ENCODE data around the gene ASPA.
"Not testable (repeated sequence)": the region's sequence is repeated elsewhere in the genome, so short reads cannot be mapped to it uniquely, and the experiment has no call there.

ASPA gene

DNA sequence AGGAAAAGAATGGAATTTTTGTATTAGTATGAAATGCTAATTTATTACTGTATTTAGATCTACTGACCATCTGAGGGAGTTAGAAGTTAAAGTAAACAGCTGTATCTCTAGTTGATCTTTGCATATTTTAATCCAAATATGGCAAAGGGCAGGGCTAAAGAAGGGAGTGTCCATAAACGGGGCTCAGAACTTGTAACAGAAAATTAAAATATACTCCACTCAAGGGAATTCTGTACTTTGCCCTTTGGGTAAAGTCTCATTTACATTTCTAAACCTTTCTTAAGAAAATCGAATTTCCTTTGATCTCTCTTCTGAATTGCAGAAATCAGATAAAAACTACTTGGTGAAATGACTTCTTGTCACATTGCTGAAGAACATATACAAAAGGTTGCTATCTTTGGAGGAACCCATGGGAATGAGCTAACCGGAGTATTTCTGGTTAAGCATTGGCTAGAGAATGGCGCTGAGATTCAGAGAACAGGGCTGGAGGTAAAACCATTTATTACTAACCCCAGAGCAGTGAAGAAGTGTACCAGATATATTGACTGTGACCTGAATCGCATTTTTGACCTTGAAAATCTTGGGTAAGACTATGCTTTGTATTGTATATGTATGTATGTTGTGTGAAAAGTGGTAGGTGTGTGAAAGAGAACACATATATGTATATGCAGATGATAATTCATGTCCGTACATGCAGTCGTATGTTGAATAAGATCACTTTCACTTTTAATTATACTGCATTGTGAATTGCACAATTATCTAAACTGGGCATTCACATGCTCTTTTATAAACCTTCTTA is at the start of gene ASPA:
Gene ASPA (plus strand): TSS at position 186 of the 799 bp plus-strand sequence. CDS start 163 bp downstream, at position 349.
- no peak for DNase-seq

DNA sequence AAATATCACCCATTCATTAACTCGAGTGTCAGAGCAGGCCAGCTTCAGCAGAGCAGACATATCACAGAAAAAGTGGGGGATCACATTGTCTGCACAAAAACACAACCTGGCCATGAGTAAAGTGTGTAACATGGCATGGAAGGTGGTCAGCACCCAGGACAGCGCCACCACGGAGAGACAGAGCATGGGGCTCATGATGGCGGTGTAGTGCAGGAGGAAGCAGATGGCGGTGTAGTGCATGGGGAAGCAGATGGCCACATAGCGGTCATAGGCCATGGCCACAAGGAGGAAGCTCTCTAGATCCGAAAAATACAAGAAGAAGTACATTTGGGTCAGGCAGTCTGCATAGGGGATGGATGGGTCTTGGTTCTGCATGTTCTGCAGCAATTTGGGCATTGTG is 42.6 kb upstream of the ASPA start:
- not testable (repeated sequence) for DNase-seq

DNA sequence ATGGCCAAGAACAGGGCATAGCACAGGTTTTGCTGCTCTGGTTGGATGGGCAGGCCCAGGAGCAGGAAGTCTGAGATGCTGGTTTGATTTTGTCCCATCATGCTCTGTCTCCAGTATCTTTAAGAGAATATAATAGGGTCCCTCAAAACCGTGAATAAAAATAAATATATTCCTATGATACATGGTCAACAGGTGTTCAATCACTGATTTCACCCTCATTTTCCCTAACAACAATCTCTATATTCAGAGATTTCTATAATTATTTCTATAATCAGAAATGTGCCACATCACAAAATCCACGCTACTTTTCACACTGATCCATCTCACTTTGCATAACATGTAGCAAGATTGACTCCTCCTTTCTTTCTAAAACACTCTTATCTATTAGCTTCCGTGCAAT is 42.1 kb upstream of the ASPA start, which contains the start of gene OR1E2:
Gene OR1E2 (minus strand): TSS at position 101 of the 400 bp plus-strand sequence. CDS start 0 bp downstream, at position 101.
- DNase-seq = no peak

DNA sequence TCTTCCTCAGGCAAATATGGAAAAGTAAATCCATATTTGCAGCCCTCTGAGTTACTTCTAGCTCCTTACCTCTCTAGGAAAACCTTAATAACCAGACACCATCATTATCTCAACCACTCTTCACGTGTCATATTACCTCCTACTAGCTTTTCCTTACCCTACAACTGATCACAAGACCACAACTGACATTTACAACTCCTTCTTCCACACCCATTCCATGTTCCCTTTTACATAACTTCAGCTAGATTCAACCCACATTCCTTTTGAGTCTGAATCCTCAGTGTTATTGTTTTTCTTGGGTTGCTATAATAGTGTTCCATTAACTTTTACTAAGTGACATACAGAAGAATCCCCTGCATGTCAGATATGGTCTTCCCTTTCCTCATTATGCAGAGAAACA is 37.4 kb upstream of the ASPA start:
- DNase-seq = no peak

DNA sequence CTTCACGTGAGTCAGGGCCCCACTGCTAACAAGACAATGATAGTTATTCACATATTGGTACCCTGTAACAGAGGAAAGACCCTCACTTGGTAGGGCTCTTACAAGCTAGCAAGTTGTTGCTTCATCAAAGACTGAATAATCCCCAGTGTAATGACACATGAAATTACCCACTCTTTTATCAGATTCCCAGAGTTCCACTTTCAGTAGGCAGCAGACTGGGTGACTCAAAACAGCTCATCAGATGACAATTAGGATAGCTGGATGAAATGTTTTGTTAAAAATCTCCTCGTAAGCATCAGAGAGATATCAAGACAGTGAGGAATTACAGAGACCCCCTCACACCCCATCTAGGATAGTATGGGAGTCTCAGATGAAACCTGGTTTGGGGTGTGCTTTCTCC is 35.3 kb upstream of the ASPA start:
- no peak for DNase-seq

DNA sequence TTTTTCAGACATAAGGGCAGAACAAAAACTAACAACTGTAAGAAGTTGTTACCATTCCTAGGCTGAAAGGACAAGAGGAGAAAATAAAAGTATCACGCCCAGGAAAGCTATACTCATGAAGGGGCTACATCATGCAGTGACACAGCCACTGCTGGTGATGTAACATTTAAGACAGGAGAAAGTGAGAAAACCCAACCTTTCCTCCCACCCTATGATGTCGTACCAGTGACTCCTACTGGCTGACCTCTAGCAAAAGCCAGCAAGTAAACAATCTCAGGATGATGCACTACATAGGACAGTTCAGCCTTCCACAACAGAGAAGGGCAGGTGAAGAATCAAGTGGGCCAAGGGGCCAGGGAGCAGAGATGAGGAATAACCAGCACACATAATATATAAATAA is 28.2 kb upstream of the ASPA start:
- DNase-seq = no peak

DNA sequence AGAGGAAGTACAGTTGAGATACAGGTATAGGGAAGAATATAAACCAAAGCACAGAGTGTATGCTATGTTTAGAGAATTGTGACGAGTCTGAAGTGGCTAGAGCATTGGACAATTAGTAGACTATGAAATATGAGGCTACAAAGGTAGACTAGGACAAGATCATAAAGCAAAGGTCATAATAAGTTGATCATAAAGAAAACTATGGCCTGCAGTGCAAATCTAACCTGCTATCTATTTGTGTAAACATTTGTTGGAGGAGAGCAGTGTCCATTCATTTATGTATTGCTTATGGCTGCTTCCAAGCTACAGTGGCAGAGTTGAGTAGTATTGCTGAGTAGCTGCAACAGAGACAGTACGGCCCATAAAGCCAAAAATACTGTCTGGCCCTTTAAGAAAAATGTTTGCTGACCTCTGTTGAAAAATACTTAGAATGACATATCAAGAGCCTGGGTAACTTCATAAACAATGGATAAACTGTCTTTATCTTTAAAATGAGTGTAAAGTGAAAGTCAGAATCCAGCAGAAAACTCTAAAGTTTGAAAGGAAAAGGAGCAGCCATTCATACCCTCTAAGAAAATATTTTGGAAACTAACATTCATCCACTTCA is 27.6 kb upstream of the ASPA start:
- DNase-seq = no peak

DNA sequence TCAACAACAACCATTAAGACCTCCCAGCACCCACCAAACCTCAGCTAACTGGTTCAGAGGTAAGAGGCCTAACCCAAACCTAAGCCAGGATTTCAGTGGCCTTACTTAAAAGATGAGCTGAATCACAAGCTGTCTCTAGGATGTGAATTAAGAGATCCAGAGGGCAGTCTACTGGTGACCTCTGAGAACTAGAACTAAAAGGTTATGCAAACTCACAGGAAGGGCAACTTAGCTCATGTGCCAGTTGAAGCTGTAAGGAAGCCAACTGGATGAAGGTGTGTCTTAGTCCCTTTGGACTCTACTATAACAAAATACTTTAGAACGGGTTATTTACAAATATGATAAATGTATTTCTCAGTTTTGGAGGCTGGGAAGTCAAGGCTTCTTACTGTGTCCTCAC is 9.4 kb upstream of the ASPA start:
- DNase-seq = not testable (repeated sequence)

DNA sequence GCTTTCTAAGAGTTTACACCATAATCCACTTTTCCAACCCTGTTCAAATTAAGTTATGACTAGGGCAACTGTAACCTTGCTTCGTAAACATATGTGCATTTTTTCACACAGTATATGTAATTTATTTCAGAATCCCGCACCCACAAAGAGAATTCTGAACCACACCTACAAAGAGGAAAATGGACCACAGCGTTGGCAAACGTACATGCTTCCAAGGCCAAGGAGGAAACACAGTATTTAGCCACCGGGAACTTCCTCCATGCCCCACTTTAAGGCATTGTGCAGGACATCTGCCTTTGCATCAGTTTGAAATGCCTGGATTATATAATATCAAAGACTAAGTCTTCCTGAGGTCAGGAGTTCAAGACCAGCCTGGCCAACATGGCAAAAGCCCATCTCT is 6.3 kb upstream of the ASPA start:
- DNase-seq = no peak

DNA sequence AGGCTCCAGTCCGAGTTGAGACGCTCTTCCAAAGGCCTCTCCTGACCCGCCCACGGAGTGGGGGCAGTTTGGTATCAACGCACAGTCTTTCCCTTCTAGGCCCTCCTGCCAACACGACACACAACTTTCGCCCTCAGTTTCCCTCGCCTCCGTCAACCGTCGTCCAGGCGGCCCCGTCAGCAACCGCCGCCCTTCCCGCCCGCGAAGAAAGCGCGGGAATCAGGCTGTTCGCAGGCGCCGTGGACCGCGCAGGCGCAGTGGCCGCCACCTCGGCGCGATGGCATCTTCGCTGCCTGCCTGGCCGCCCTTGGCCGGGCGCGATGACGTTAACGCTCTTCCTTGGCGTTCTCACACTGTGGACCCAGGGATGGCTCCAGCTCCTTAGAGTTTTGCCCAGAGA is 4.2 kb upstream of the ASPA start, which contains the start of gene SPATA22:
Gene SPATA22 (minus strand): TSS at position 221 of the 400 bp plus-strand sequence. CDS start 2,494 bp downstream, outside the sequence.
- DNase-seq = no peak

DNA sequence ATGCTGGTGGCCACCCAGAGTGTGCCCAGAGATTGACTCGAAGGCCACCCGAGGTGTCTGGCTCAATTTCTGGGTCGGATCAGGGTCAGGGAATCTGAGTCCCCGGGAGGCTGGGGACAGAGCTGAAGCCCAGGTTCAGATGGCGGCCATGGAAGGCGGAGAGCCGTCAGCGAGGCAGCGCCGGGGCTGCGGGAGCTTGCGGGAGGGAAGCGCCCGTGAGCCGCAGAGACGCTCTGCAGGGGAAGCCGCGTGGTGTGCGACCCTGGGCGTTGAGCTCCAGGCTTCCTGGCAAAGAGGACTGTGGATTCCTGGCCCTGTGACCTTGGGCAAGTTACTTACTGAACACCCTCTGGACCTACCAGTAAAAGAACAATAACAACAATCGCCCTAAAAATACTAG is 3.7 kb upstream of the ASPA start:
- DNase-seq = no peak

DNA sequence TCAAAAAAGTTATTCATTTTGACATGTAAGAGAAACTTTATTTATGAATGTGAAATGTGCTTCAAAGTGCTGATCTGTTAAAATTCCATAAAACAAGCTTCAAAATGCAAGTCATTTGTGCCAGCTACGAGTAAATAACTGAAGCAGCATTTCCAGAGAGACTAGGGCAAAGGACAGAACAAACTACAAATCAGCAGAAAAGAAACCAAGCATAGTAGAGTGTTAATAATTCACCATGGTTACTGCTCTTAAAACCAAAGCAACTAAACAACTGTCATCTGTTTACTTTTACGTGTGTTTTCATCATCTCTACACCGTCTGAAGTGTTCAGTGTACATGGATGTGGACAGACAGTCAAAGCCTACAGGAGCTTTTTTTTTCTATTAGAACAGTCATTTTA is 1.6 kb upstream of the ASPA start:
- no peak for DNase-seq

DNA sequence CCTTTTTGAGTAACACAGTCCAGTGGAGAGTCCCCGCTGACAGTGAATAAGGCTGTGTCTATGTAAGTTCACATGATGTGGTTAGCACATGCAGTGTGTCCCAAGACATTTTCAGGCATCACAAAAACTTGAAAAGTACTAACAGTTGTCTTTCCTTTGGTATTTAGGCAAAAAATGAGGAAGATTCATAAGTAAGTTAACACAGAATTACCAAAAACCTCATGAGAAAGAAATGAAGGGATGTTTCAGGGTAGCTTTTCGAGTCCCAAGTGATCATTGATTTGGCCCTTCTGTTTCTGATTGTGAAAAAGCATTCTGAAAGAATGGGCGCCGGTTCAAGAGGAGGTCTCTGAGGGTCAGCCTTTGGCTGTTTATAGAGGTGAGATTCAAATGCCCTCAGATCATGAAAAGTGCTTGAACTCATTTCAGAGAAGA is 529 bp upstream of the ASPA start:
- no peak for DNase-seq

DNA sequence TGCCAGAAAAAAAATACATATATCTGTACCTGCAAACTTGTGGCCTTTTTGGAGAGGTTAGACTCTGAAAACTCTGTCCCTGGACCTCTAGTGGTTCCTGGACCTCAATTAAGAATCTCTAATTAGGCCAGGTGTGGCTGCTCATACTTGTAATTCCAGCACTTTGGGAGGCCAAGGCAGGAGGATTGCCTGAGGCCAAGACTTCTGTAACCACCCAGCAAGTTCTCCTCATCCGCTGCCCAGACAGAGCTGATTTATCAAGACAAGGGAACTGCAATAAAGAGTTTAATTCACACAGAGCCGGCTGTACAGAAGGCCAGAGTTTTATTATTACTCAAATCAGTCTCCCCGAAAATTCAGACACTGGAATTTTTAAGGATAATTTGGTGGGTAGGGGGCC is 4.2 kb downstream of the ASPA start:
- no peak for DNase-seq

DNA sequence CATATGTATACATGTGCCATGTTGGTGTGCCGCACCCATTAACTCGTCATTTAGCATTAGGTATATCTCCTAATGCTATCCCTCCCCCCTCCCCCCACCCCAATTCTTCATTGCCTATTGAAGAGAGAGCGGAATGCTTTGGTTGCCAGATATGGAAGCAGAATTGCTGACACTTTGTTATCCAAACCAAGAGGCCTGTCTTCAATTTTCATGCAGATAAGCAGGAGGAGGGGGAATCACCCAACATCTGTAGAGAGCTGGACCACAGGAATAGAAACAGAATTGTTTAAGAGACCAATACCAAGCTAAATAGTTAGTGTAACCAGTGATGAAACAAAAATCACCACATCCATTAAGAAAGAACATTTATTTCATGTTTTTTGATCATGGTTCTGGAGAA is 7.1 kb downstream of the ASPA start:
- no peak for DNase-seq

DNA sequence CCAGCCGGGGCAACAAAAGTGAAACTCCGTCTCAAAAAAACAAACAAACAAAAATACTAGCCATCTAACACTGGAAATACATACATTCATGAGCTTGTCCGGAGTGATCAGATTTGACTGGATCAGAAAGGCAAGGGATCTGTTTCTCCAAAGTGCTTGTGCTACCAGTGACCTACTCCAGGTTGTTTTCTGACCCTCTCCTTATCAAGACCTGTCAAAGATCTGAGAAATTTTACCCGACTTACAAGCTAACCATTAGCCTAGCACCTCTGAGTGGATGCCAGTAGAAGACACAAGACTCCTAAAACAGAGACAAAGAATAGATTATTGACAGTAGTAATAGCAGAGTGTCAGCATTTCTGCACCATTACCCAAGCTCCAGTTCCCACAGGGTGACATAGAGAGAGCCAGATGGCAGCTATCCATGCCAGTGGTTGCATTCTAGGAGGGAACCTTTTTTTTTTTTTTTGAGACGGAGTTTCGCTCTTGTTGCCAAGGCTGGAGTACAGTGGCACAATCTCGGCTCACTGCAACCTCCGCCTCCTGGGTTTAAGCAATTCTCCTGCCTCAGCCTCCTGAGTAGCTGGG is 9.8 kb downstream of the ASPA start:
- no peak for DNase-seq

DNA sequence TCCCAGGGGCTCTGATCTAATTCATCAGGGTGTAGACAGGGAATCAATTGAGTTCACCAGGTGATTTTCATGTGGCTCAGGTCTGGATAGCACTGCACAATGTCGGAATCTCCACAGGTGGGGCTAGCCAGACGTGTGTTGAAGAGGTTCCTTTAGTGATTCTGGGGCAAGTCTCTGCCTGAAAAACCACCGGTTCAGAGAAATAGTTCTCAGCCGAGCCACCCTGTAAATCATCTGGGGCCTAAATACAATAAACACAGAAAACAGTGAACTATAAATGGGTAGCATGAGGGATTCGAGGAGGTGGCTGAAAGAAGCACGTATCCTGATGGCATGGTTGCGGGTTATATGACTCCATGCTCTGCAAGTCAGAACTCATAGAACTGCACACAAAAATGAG is 21.3 kb downstream of the ASPA start:
- DNase-seq = no peak

DNA sequence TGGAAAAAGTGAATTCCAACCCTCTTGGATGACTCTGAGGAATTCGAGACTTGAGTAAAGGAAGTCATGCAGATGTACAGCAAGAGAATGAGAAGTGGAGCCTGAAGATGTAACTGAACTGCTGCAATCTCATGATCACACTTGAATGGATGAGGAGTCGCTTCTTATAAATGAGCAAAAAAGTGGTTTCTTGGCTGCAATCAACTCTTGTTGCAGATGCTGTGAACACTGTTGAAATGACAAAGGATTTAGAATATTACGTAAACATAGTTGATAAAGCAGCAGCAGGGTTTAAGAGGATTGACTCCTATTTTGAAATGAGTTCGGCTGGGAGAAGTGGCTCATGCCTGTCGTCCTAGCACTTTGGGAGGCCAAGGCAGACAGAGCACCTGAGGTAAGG is 25.5 kb downstream of the ASPA start:
- DNase-seq = no peak

DNA sequence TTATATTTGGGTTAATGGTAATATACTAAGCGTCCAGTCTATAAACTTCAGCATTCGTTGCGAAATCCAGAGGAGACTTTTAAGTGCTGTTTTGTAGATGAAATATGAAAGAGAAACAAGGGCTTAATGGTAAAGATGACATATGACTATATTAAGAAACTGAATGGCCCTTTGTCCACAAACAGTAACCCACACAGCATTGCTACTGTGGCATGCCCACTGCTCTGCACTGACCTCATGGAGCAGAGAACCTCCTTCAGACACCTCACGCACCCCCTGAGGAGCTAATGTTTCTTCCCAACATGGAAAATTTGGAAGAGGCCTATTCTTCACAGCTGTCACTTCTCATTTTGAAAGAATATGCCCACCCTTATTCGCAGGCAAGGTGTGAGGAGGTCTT is 26.7 kb downstream of the ASPA start:
- DNase-seq = no peak

DNA sequence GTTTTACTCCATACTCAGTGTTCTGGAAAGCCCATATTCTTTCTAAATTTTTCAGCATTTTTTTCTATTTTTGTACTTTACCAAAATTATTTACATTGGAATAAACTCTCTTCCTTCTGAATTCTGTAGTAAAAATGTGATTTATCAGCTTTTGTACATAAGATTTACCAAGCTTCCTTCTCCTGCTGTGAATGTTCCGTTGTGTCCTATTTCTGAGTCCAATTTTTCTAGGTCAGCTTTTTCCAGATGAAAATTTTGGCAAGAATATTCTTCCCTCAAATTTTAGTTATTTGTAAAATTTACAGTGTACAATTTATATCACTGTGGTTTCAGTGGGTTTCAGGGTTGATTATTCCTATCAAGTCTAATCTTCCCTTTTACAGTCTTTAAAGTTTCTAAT is 27.5 kb downstream of the ASPA start:
- DNase-seq = no peak

DNA sequence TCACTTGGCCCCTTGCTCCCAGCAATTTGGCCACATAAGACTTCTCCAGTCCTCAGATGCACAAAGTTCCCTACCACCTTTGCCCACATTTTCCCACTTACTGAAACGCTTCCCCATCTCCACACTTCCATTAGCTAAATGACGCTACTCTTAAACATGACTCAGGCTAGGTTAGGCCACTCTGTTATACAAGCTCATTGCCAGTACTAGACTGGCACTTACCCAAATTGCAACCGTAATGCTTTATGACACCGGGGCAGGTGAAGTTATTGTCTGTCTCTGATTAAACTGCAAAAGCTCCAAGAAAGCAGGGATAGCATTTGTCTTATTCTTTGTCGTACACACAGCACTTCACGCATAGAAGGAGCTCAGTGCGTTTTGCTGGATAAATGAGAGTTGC is 29.2 kb downstream of the ASPA start:
- DNase-seq = no peak

DNA sequence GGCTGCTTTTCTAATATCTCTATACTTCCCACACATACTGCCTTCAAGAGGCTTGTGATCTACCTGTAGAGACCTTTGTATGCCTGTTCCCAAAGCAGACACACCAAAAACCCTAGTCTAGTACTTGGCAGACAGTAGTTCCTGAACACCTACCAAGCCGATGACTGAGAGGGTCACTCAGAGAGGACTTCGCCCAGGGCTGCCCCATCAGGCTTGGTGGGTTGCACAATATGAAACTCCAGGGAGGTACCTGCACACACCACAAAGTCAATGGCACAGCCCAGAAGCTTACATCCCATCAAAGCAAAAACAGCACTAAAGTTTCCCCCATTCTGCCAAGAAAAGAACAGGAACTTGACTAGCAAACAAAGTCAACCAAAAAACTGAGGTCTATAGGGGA is 30.3 kb downstream of the ASPA start:
- no peak for DNase-seq

DNA sequence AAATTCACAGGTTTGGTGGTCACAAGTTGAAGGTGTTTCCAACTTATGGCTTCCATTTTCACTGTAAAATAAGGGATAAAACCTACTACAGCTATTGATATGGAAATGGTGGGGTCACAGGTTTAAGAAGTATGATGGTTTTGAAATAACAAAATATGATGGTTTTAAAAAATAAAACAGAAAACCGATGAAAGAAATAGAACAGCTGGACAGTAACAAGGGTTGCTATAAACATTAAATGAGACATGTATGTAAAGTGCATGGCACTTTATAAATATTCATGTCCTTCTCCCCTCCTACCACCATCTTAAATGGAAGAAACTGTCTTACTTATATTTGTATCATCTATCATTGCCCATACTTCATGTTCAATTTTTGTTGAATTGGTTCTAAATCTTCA is 31.3 kb downstream of the ASPA start:
- DNase-seq = no peak

DNA sequence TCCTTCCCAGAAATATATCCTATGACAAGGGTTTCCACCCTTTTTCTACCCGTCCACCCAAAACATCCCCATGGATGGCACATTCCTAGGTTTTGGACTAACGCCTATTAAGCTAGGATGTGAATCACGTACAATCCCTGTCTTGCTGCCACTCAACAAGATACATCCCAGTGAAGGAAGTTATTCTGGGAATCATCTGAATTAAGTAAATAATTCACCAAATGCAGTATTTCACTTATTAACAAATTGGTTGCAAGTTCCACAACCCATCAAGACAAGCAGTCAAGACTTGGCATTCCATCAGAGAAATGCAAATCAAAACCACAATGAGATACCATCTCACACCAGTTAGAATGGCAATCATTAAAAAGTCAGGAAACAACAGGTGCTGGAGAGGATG is 32.1 kb downstream of the ASPA start:
- no peak for DNase-seq
